Measurements from ENCODE around the gene LCT. TPM values are rescaled to one million over a fixed set of nuclear protein-coding genes. Genes with fewer than 3 reads are reported as not detected.

The LCT gene
- total and polyA plus RNA-seq, 7 experiments from 2014 or later: 0.05 to 0.68 (median 0.05) TPM; not detected in 4

GRCh38 chr2:135851858-135852257 lies 14.9 kb upstream of the LCT start:
- CTCF ChIA-PET: no interaction called here
- no peak overlapping the region for H3K27ac Mint-ChIP-seq
- ATAC-seq: no peak

GRCh38 chr2:135850892-135851668 lies 14.1 kb upstream of the LCT start:
- Mint-ChIP-seq H3K9me3 (no peaks in the 10 kb centered on the region), H3K27ac (no peak overlapping the region), H3K4me3 (no peak overlapping the region), H3K27me3 (no peaks in the 10 kb centered on the region), H3K36me3 (peaks cover 14 to 48% (median 34%) of the 10 kb centered on the region in 5 donors), H3K4me1 (peaks cover 0 to 20% (median 0%) of the 10 kb centered on the region in 7 donors)
- DNase-seq: no peak
- CTCF ChIA-PET: no interaction called here
- Histone ChIP-seq H3K27me3 (ENCODE audit: control insufficient read depth in 2 of 2, insufficient read depth in 2 of 2, low read length in 2 of 2) (no peaks in the 10 kb centered on the region), H3K4me3 (ENCODE audit: low read length) (no peak overlapping the region), H3K27ac (ENCODE audit: low read depth, low read length) (no peak overlapping the region), H3K9me3 (ENCODE audit: control insufficient read depth in 2 of 3, low read length in 3 of 3) (no peaks in the 10 kb centered on the region), H3K4me1 (ENCODE audit: control insufficient read depth in 2 of 2, insufficient read depth in 2 of 2, low read length in 2 of 2) (no peaks in the 10 kb centered on the region), H3K36me3 (ENCODE audit: control insufficient read depth in 2 of 3, insufficient read depth in 3 of 3, low read length in 3 of 3) (peaks cover 4 to 49% (median 7%) of the 10 kb centered on the region in 3 experiments)
- intact Hi-C loops (cut with micrococcal nuclease): no loop called here
- POLR2A ChIA-PET: interaction anchor here (2.0 kb wide), 1 partner anchor 43 kb away, joined by 4 read pairs; no protein-coding TSS in a partner anchor
- no peak for ATAC-seq

More at GRCh38 chr2:135851858-135852257, 14.9 kb upstream of the LCT start:
- no peaks in the 10 kb centered on the region for H3K27me3 Mint-ChIP-seq
- intact Hi-C loops (cut with micrococcal nuclease): no loop called here
- Histone ChIP-seq H3K4me3 (ENCODE audit: low read length) (no peak overlapping the region), H3K36me3 (ENCODE audit: control insufficient read depth in 2 of 3, insufficient read depth in 3 of 3, low read length in 3 of 3) (peaks cover 4 to 53% (median 7%) of the 10 kb centered on the region in 3 experiments), H3K9me3 (ENCODE audit: control insufficient read depth in 2 of 3, low read length in 3 of 3) (no peaks in the 10 kb centered on the region), H3K27ac (ENCODE audit: low read depth, low read length) (no peak overlapping the region), H3K27me3 (ENCODE audit: control insufficient read depth in 2 of 2, insufficient read depth in 2 of 2, low read length in 2 of 2) (no peaks in the 10 kb centered on the region), H3K4me1 (ENCODE audit: control insufficient read depth in 2 of 2, insufficient read depth in 2 of 2, low read length in 2 of 2) (no peaks in the 10 kb centered on the region)
- no peaks in the 10 kb centered on the region for H3K9me3 Mint-ChIP-seq
- H3K4me3 Mint-ChIP-seq: no peak overlapping the region
- H3K36me3 Mint-ChIP-seq: peaks cover 14 to 50% (median 34%) of the 10 kb centered on the region in 5 donors
- no peak for DNase-seq
- POLR2A ChIA-PET: no interaction called here
- peaks cover 0 to 20% (median 0%) of the 10 kb centered on the region in 7 donors for H3K4me1 Mint-ChIP-seq

- POLR2A ChIA-PET: interaction anchor here (2.0 kb wide), 1 partner anchor 45 kb away, joined by 4 read pairs; no protein-coding TSS in a partner anchor
These were observed 12.1 kb upstream of the LCT start for GRCh38 chr2:135849087-135849486.

GRCh38 chr2:135845997-135846396 lies 9.0 kb upstream of the LCT start:
- H3K27me3 ChIP-seq (ENCODE audit: control insufficient read depth in 2 of 2, insufficient read depth in 2 of 2, low read length in 2 of 2): no peaks in the 10 kb centered on the region
- Mint-ChIP-seq H3K4me3 (no peak overlapping the region), H3K27me3 (no peaks in the 10 kb centered on the region), H3K36me3 (peaks cover 16 to 61% (median 50%) of the 10 kb centered on the region in 5 donors), H3K4me1 (peaks cover 0 to 28% (median 0%) of the 10 kb centered on the region in 7 donors), H3K27ac (peak overlapping the region in 1 of 9 donors; percentile 23), H3K9me3 (no peaks in the 10 kb centered on the region)
- no peak overlapping the region for H3K4me3 ChIP-seq (ENCODE audit: low read length)
- no peak for ATAC-seq
- H3K36me3 ChIP-seq (ENCODE audit: control insufficient read depth in 2 of 3, insufficient read depth in 3 of 3, low read length in 3 of 3): peaks cover 4 to 58% (median 5%) of the 10 kb centered on the region in 3 experiments
- no peaks in the 10 kb centered on the region for H3K9me3 ChIP-seq (ENCODE audit: control insufficient read depth in 2 of 3, low read length in 3 of 3)
- no peak for DNase-seq
- no peaks in the 10 kb centered on the region for H3K4me1 ChIP-seq (ENCODE audit: control insufficient read depth in 2 of 2, insufficient read depth in 2 of 2, low read length in 2 of 2)
- ChIA-PET CTCF (no interaction called here), POLR2A (no interaction called here)
- intact Hi-C loops (cut with micrococcal nuclease): no loop called here
- no peak overlapping the region for H3K27ac ChIP-seq (ENCODE audit: low read depth, low read length)

More at GRCh38 chr2:135849087-135849486, 12.1 kb upstream of the LCT start:
- Mint-ChIP-seq H3K4me3 (no peak overlapping the region), H3K4me1 (peaks cover 0 to 17% (median 0%) of the 10 kb centered on the region in 7 donors), H3K36me3 (peaks cover 11 to 57% (median 37%) of the 10 kb centered on the region in 5 donors), H3K27me3 (no peaks in the 10 kb centered on the region), H3K27ac (no peak overlapping the region), H3K9me3 (no peaks in the 10 kb centered on the region)
- intact Hi-C loops (cut with micrococcal nuclease): no loop called here
- no peaks in the 10 kb centered on the region for H3K4me1 ChIP-seq (ENCODE audit: control insufficient read depth in 2 of 2, insufficient read depth in 2 of 2, low read length in 2 of 2)
- H3K4me3 ChIP-seq (ENCODE audit: low read length): no peak overlapping the region
- no peak overlapping the region for H3K27ac ChIP-seq (ENCODE audit: low read depth, low read length)
- DNase-seq (no peak), ATAC-seq (no peak)
- H3K27me3 ChIP-seq (ENCODE audit: control insufficient read depth in 2 of 2, insufficient read depth in 2 of 2, low read length in 2 of 2): no peaks in the 10 kb centered on the region
- H3K36me3 ChIP-seq (ENCODE audit: control insufficient read depth in 2 of 3, insufficient read depth in 3 of 3, low read length in 3 of 3): peaks cover 4 to 54% (median 7%) of the 10 kb centered on the region in 3 experiments
- no peaks in the 10 kb centered on the region for H3K9me3 ChIP-seq (ENCODE audit: control insufficient read depth in 2 of 3, low read length in 3 of 3)
- CTCF ChIA-PET: no interaction called here

- intact Hi-C loops (cut with micrococcal nuclease): no loop called here
- ChIA-PET POLR2A (no interaction called here), CTCF (interaction anchor here (0.6 kb wide), 1 partner anchor 536 kb away, joined by 4 read pairs; no protein-coding TSS in a partner anchor)
- Mint-ChIP-seq H3K27me3 (no peaks in the 10 kb centered on the region), H3K27ac (no peak overlapping the region), H3K4me1 (peaks cover 2 to 33% (median 7%) of the 10 kb centered on the region in 7 donors), H3K9me3 (no peaks in the 10 kb centered on the region), H3K4me3 (no peak overlapping the region), H3K36me3 (peaks cover 12 to 54% (median 47%) of the 10 kb centered on the region in 5 donors)
- Histone ChIP-seq H3K27me3 (ENCODE audit: control insufficient read depth in 2 of 2, insufficient read depth in 2 of 2, low read length in 2 of 2) (no peaks in the 10 kb centered on the region), H3K36me3 (ENCODE audit: control insufficient read depth in 2 of 3, insufficient read depth in 3 of 3, low read length in 3 of 3) (peaks cover 0 to 54% (median 4%) of the 10 kb centered on the region in 3 experiments), H3K4me1 (ENCODE audit: control insufficient read depth in 2 of 2, insufficient read depth in 2 of 2, low read length in 2 of 2) (no peaks in the 10 kb centered on the region), H3K27ac (ENCODE audit: low read depth, low read length) (no peak overlapping the region), H3K4me3 (ENCODE audit: low read length) (no peak overlapping the region), H3K9me3 (ENCODE audit: control insufficient read depth in 2 of 3, low read length in 3 of 3) (no peaks in the 10 kb centered on the region)
- no peak for ATAC-seq
- DNase-seq: no peak
These were observed 8.3 kb upstream of the LCT start for GRCh38 chr2:135845257-135845656.

GRCh38 chr2:135844301-135844895 lies 7.4 kb upstream of the LCT start:
- CTCF ChIA-PET: no interaction called here
- Histone ChIP-seq H3K4me1 (ENCODE audit: control insufficient read depth in 2 of 2, insufficient read depth in 2 of 2, low read length in 2 of 2) (no peaks in the 10 kb centered on the region), H3K36me3 (ENCODE audit: control insufficient read depth in 2 of 3, insufficient read depth in 3 of 3, low read length in 3 of 3) (peaks cover 0 to 50% (median 4%) of the 10 kb centered on the region in 3 experiments), H3K27ac (ENCODE audit: low read depth, low read length) (no peak overlapping the region), H3K9me3 (ENCODE audit: control insufficient read depth in 2 of 3, low read length in 3 of 3) (no peaks in the 10 kb centered on the region), H3K27me3 (ENCODE audit: control insufficient read depth in 2 of 2, insufficient read depth in 2 of 2, low read length in 2 of 2) (no peaks in the 10 kb centered on the region), H3K4me3 (ENCODE audit: low read length) (no peak overlapping the region)
- Mint-ChIP-seq H3K27me3 (no peaks in the 10 kb centered on the region), H3K4me3 (no peak overlapping the region), H3K9me3 (no peaks in the 10 kb centered on the region), H3K36me3 (peaks cover 9 to 51% (median 41%) of the 10 kb centered on the region in 5 donors), H3K4me1 (peaks cover 2 to 35% (median 10%) of the 10 kb centered on the region in 7 donors), H3K27ac (no peak overlapping the region)
- POLR2A ChIA-PET: no interaction called here
- ATAC-seq (no peak), DNase-seq (no peak)
- intact Hi-C loops (cut with micrococcal nuclease): no loop called here

All from naive thymus-derived CD4-positive, alpha-beta T cell (primary cell).